Memory B cell (primary cell): ENCODE measurements around the gene PAQR5.

Experiments used
- ATAC-seq: fragments of 150-1000 bp; cut with Tn5 transposase; 2 replicates; pipeline ENCODE4 v1.10.0; 2021; ENCODE audit warnings: low read depth, mild to moderate bottlenecking, moderate library complexity
- DNase-seq, 2 donors: peaks; one replicate each; pipeline ENCODE4 v3.0.0; 2022; ENCODE audit warnings: low spot score in 2 of 2
- H3K27ac Mint-ChIP-seq: one replicate; pipeline ENCODE4 v1.8.0; 2022; ENCODE audit warnings: mild to moderate bottlenecking, moderate library complexity, mixed read lengths
- H3K27me3 Mint-ChIP-seq: one replicate; pipeline ENCODE4 v1.8.0; 2022; ENCODE audit warnings: mixed read lengths
- H3K36me3 Mint-ChIP-seq: one replicate; pipeline ENCODE4 v1.8.0; 2022; ENCODE audit warnings: mild to moderate bottlenecking, mixed read lengths
- H3K4me1 Mint-ChIP-seq: one replicate; pipeline ENCODE4 v1.8.0; 2022; ENCODE audit warnings: mixed read lengths
- H3K4me3 Mint-ChIP-seq: one replicate; pipeline ENCODE4 v1.8.0; 2022; ENCODE audit warnings: mild to moderate bottlenecking, moderate library complexity, mixed read lengths
- H3K9me3 Mint-ChIP-seq: one replicate; pipeline ENCODE4 v1.8.0; 2022; ENCODE audit warnings: mixed read lengths

Gene PAQR5

GRCh38 chr15:69391046-69391757, 92.5 kb downstream of the PAQR5 start:
- H3K27me3 Mint-ChIP-seq, result peaks cover 8% of the 10 kb centered on the region
- no peak overlapping the region for H3K4me3 Mint-ChIP-seq
- DNase-seq (no peak), ATAC-seq (no peak)
- H3K27ac Mint-ChIP-seq, result no peak overlapping the region
- H3K36me3 Mint-ChIP-seq, result no peaks in the 10 kb centered on the region
- H3K4me1 Mint-ChIP-seq, result no peaks in the 10 kb centered on the region
- no peaks in the 10 kb centered on the region for H3K9me3 Mint-ChIP-seq

- no peaks in the 10 kb centered on the region for H3K9me3 Mint-ChIP-seq
- no peaks in the 10 kb centered on the region for H3K36me3 Mint-ChIP-seq
- no peak for DNase-seq
- peaks cover 8% of the 10 kb centered on the region for H3K27me3 Mint-ChIP-seq
- no peak for ATAC-seq
- no peak overlapping the region for H3K4me3 Mint-ChIP-seq
- no peak overlapping the region for H3K27ac Mint-ChIP-seq
- H3K4me1 Mint-ChIP-seq, result no peaks in the 10 kb centered on the region
Observed at GRCh38 chr15:69392352-69392751, 93.6 kb downstream of the PAQR5 start.

GRCh38 chr15:69393831-69394491, 95.2 kb downstream of the PAQR5 start:
- DNase-seq (no peak), ATAC-seq (no peak)
- Mint-ChIP-seq H3K27ac (no peak overlapping the region), H3K27me3 (peaks cover 6% of the 10 kb centered on the region), H3K4me3 (no peak overlapping the region), H3K9me3 (no peaks in the 10 kb centered on the region), H3K36me3 (no peaks in the 10 kb centered on the region), H3K4me1 (no peaks in the 10 kb centered on the region)

- ATAC-seq, result peak; percentile 99
- Mint-ChIP-seq H3K27me3 (peaks cover 6% of the 10 kb centered on the region), H3K27ac (no peak overlapping the region), H3K4me1 (no peaks in the 10 kb centered on the region), H3K36me3 (no peaks in the 10 kb centered on the region), H3K9me3 (no peaks in the 10 kb centered on the region), H3K4me3 (peak overlapping the region; percentile 11)
- DNase-seq, result peak; percentile 85 to 93
Observed at GRCh38 chr15:69394556-69395282, 96.0 kb downstream of the PAQR5 start.

- H3K9me3 Mint-ChIP-seq, result no peaks in the 10 kb centered on the region
- no peak overlapping the region for H3K27ac Mint-ChIP-seq
- no peaks in the 10 kb centered on the region for H3K4me1 Mint-ChIP-seq
Observed at GRCh38 chr15:69395460-69395859, 96.7 kb downstream of the PAQR5 start.

GRCh38 chr15:69395991-69396390, 97.3 kb downstream of the PAQR5 start:
- Mint-ChIP-seq H3K4me1 (no peaks in the 10 kb centered on the region), H3K9me3 (no peaks in the 10 kb centered on the region), H3K4me3 (no peak overlapping the region), H3K36me3 (no peaks in the 10 kb centered on the region), H3K27me3 (peaks cover 6% of the 10 kb centered on the region), H3K27ac (no peak overlapping the region)
- DNase-seq, result no peak
- no peak for ATAC-seq

More at GRCh38 chr15:69395460-69395859, 96.7 kb downstream of the PAQR5 start:
- Mint-ChIP-seq H3K4me3 (no peak overlapping the region), H3K27me3 (peaks cover 6% of the 10 kb centered on the region), H3K36me3 (no peaks in the 10 kb centered on the region)
- no peak for DNase-seq
- ATAC-seq, result no peak

GRCh38 chr15:69398491-69398891, 99.8 kb downstream of the PAQR5 start:
- ATAC-seq (no peak), DNase-seq (no peak)
- Mint-ChIP-seq H3K27me3 (no peaks in the 10 kb centered on the region), H3K36me3 (no peaks in the 10 kb centered on the region), H3K4me3 (no peak overlapping the region), H3K4me1 (no peaks in the 10 kb centered on the region), H3K27ac (no peak overlapping the region), H3K9me3 (no peaks in the 10 kb centered on the region)

- no peak for DNase-seq
- Mint-ChIP-seq H3K27me3 (no peaks in the 10 kb centered on the region), H3K9me3 (no peaks in the 10 kb centered on the region), H3K4me1 (no peaks in the 10 kb centered on the region), H3K27ac (no peak overlapping the region), H3K36me3 (no peaks in the 10 kb centered on the region), H3K4me3 (no peak overlapping the region)
- no peak for ATAC-seq
Observed at GRCh38 chr15:69400850-69401249, 102.1 kb downstream of the PAQR5 start.

GRCh38 chr15:69402816-69403215, 104.1 kb downstream of the PAQR5 start:
- Mint-ChIP-seq H3K36me3 (no peaks in the 10 kb centered on the region), H3K27ac (no peak overlapping the region), H3K4me3 (no peak overlapping the region), H3K9me3 (no peaks in the 10 kb centered on the region), H3K27me3 (peaks cover 3% of the 10 kb centered on the region), H3K4me1 (no peaks in the 10 kb centered on the region)
- DNase-seq, result no peak
- ATAC-seq, result no peak

GRCh38 chr15:69403594-69403993, 104.9 kb downstream of the PAQR5 start:
- ATAC-seq (no peak), DNase-seq (no peak)
- Mint-ChIP-seq H3K36me3 (no peaks in the 10 kb centered on the region), H3K27me3 (peaks cover 3% of the 10 kb centered on the region), H3K27ac (no peak overlapping the region), H3K9me3 (no peaks in the 10 kb centered on the region), H3K4me3 (no peak overlapping the region), H3K4me1 (no peaks in the 10 kb centered on the region)

GRCh38 chr15:69405110-69405509, 106.4 kb downstream of the PAQR5 start:
- Mint-ChIP-seq H3K27ac (no peak overlapping the region), H3K27me3 (peaks cover 5% of the 10 kb centered on the region), H3K9me3 (no peaks in the 10 kb centered on the region), H3K4me1 (no peaks in the 10 kb centered on the region), H3K4me3 (no peak overlapping the region), H3K36me3 (no peaks in the 10 kb centered on the region)
- DNase-seq (no peak), ATAC-seq (no peak)

- Mint-ChIP-seq H3K4me1 (no peaks in the 10 kb centered on the region), H3K4me3 (no peak overlapping the region)
Observed at GRCh38 chr15:69407719-69408400, 109.1 kb downstream of the PAQR5 start.

GRCh38 chr15:69408841-69409240, 110.1 kb downstream of the PAQR5 start:
- ATAC-seq (no peak), DNase-seq (no peak)
- Mint-ChIP-seq H3K4me1 (peaks cover 1% of the 10 kb centered on the region), H3K36me3 (no peaks in the 10 kb centered on the region), H3K9me3 (no peaks in the 10 kb centered on the region), H3K27ac (no peak overlapping the region), H3K4me3 (no peak overlapping the region), H3K27me3 (peaks cover 5% of the 10 kb centered on the region)

More at GRCh38 chr15:69407719-69408400, 109.1 kb downstream of the PAQR5 start:
- DNase-seq, result no peak
- H3K9me3 Mint-ChIP-seq, result no peaks in the 10 kb centered on the region
- peaks cover 5% of the 10 kb centered on the region for H3K27me3 Mint-ChIP-seq
- no peak for ATAC-seq
- no peaks in the 10 kb centered on the region for H3K36me3 Mint-ChIP-seq
- H3K27ac Mint-ChIP-seq, result no peak overlapping the region
